ENCODE data around the gene HAUS8.
"Not testable (repeated sequence)": the region's sequence is repeated elsewhere in the genome, so short reads cannot be mapped to it uniquely, and the experiment has no call there.

The HAUS8 gene

GRCh38 chr19:17075035-17075863 lies at the start of gene HAUS8, which contains the start of gene MYO9B:
TSS of gene HAUS8 (minus strand) at chr19:17075452. CDS start at chr19:17075422, 30 bp downstream.
TSS of gene MYO9B (plus strand) at chr19:17075777. CDS start at chr19:17101718, 25,941 bp downstream.
- peak; percentile 100 for DNase-seq

GRCh38 chr19:17124025-17124424 lies 48.8 kb upstream of the HAUS8 start:
- no peak for DNase-seq

GRCh38 chr19:17123041-17123440 lies 47.8 kb upstream of the HAUS8 start:
- DNase-seq, result no peak

GRCh38 chr19:17121736-17122293 lies 46.6 kb upstream of the HAUS8 start:
- DNase-seq, result no peak

GRCh38 chr19:17118957-17119356 lies 43.7 kb upstream of the HAUS8 start:
- no peak for DNase-seq

GRCh38 chr19:17116996-17117702 lies 41.9 kb upstream of the HAUS8 start:
- DNase-seq, result no peak

GRCh38 chr19:17114414-17114831 lies 39.2 kb upstream of the HAUS8 start:
- no peak for DNase-seq

GRCh38 chr19:17113127-17113785 lies 38.0 kb upstream of the HAUS8 start:
- no peak for DNase-seq

- DNase-seq, result peak in 1 of 2 donors; percentile 38
Observed at GRCh38 chr19:17112700-17113099, 37.4 kb upstream of the HAUS8 start.

GRCh38 chr19:17112271-17112670 lies 37.0 kb upstream of the HAUS8 start:
- DNase-seq, result no peak

- DNase-seq, result no peak
Observed at GRCh38 chr19:17111766-17112165, 36.5 kb upstream of the HAUS8 start.

- DNase-seq, result no peak
Observed at GRCh38 chr19:17110599-17110966, 35.3 kb upstream of the HAUS8 start.

GRCh38 chr19:17109962-17110598 lies 34.8 kb upstream of the HAUS8 start:
- DNase-seq, result peak; percentile 33 to 83

- DNase-seq, result no peak
Observed at GRCh38 chr19:17109300-17109699, 34.0 kb upstream of the HAUS8 start.

- DNase-seq, result no peak
Observed at GRCh38 chr19:17108453-17108784, 33.2 kb upstream of the HAUS8 start.

- peak in 1 of 2 donors; percentile 77 for DNase-seq
Observed at GRCh38 chr19:17107546-17108452, 32.5 kb upstream of the HAUS8 start.

- DNase-seq, result not testable (repeated sequence)
Observed at GRCh38 chr19:17106964-17107363, 31.7 kb upstream of the HAUS8 start.

GRCh38 chr19:17105556-17105955 lies 30.3 kb upstream of the HAUS8 start:
- DNase-seq, result no peak

GRCh38 chr19:17104679-17105078 lies 29.4 kb upstream of the HAUS8 start:
- no peak for DNase-seq

GRCh38 chr19:17103177-17103576 lies 27.9 kb upstream of the HAUS8 start:
- DNase-seq, result peak in 1 of 2 donors; percentile 19
